A549 (cell line): ENCODE results near the gene ZFP36L1. TPM values are rescaled to one million over a fixed set of nuclear protein-coding genes. Genes with fewer than 3 reads are reported as not detected.
A peak's percentile ranks its signal among the peaks of the same experiment; 100 is the strongest.

Source experiments
- ATAC-seq, 2 experiments: fragments of 200-7000 bp in 1 of 2; fragments of >200 bp in 1 of 2; cut with Nextera tagmentation in 1 of 2; cut with Tn5 transposase in 1 of 2; 3 replicates each; pipeline versions ENCODE4 v1.8.0 to v1.9.1; 2018 to 2020; ENCODE audit warnings: mild to moderate bottlenecking in 1 of 2, moderate library complexity in 1 of 2
- CTCF ChIA-PET: fragments of 300-600 bp; sonication (Branson Sonifier 250); formaldehyde crosslinking; extraction: SDS; loops from one replicate; lab custom pipeline; 2021; ENCODE audit warnings: antibody characterized with exemption, inconsistent platforms; lab: Yijun Ruan, JAX
- POLR2A ChIA-PET: fragments of 350-600 bp; formaldehyde crosslinking; extraction: SDS; loops from one replicate; lab custom pipeline; 2021; ENCODE audit warnings: antibody characterized with exemption, inconsistent platforms; lab: Yijun Ruan, JAX
- DNase-seq, 2 experiments: peaks; one replicate each; pipeline versions ENCODE4 v3.0.0 to v3.0.0-alpha.2; 2011 to 2016; ENCODE audit warnings: low read depth in 1 of 2, low spot score in 1 of 2
- FAIRE-seq: peaks from 2 replicates; lab custom pipeline; 2011; peaks lifted over from hg19 to GRCh38; lab: Jason Lieb, UNC
- H3K27ac ChIP-seq, 2 experiments: fragments of >200 bp; sonication (Bioruptor Twin); formaldehyde crosslinking; 3 replicates each; pipeline ENCODE4 v1.5.1; 2016 to 2017
- H3K4me1 ChIP-seq: fragments of >200 bp; sonication (Bioruptor Twin); formaldehyde crosslinking; 3 replicates; pipeline ENCODE4 v1.6.1; 2016
- H3K4me2 ChIP-seq: fragments of >200 bp; sonication (Bioruptor Twin); formaldehyde crosslinking; 3 replicates; pipeline ENCODE4 v1.6.1; 2016
- H3K4me3 ChIP-seq: fragments of >200 bp; sonication (Bioruptor Twin); formaldehyde crosslinking; 3 replicates; pipeline ENCODE4 v1.5.1; 2016
- H3K9me3 ChIP-seq: fragments of >200 bp; sonication (Bioruptor Twin); formaldehyde crosslinking; 3 replicates; pipeline ENCODE4 v1.6.1; 2016
- BCL3 ChIP-seq: fragments of >200 bp; sonication (Bioruptor Twin); formaldehyde crosslinking; IDR thresholded peaks from 3 replicates; pipeline ENCODE4 v1.6.1; 2016
- CHD4 ChIP-seq: fragments of 200-600 bp; sonication (generic); IDR thresholded peaks from 2 replicates; pipeline ENCODE4 v1.6.1; 2016; ENCODE audit warnings: antibody characterized with exemption, mild to moderate bottlenecking, borderline replicate concordance
- CTCF ChIP-seq: fragments of >200 bp; sonication (Bioruptor Twin); formaldehyde crosslinking; IDR thresholded peaks from 3 replicates; pipeline ENCODE4 v1.5.1; 2016
- EP300 ChIP-seq, 2 experiments: fragments of >200 bp; sonication (Bioruptor Twin); formaldehyde crosslinking; IDR thresholded peaks; 2 replicates in 1 of 2; 3 replicates in 1 of 2; pipeline ENCODE4 v1.6.1; 2016 to 2017
- ESRRA ChIP-seq: fragments of 150-350 bp; IDR thresholded peaks from 2 replicates; pipeline ENCODE4 v1.6.1; 2014; ENCODE audit warnings: mild to moderate bottlenecking, low read length, borderline replicate concordance
- FOSB ChIP-seq: fragments of 250-450 bp; sonication (Bioruptor Pico); IDR thresholded peaks from 2 replicates; pipeline ENCODE4 v1.5.0; 2020; ENCODE audit warnings: mild to moderate bottlenecking, moderate library complexity
- HMGXB4 ChIP-seq: fragments of 250-450 bp; sonication (Bioruptor Pico); IDR thresholded peaks from 2 replicates; pipeline ENCODE4 v1.5.0; 2021; ENCODE audit warnings: mild to moderate bottlenecking, moderate library complexity, borderline replicate concordance
- JUNB ChIP-seq: fragments of >200 bp; sonication (Bioruptor Twin); formaldehyde crosslinking; IDR thresholded peaks from 2 replicates; pipeline ENCODE4 v1.6.1; 2016
- KDM1A ChIP-seq: fragments of 200-600 bp; sonication (generic); IDR thresholded peaks from 2 replicates; pipeline ENCODE4 v1.6.1; 2016; ENCODE audit warnings: low read depth, mild to moderate bottlenecking
- MYC ChIP-seq: IDR thresholded peaks from 2 replicates; pipeline ENCODE4 v1.6.1; 2012; ENCODE audit warnings: mild to moderate bottlenecking, inconsistent platforms, low read length, improper control_type of control experiment, borderline replicate concordance
- POLR2A ChIP-seq: IDR thresholded peaks from 2 replicates; pipeline ENCODE4 v1.6.1; 2012; ENCODE audit warnings: mild to moderate bottlenecking, low read length
- RAD21 ChIP-seq, 2 experiments: fragments of >200 bp in 1 of 2; sonication (Bioruptor Twin) in 1 of 2; formaldehyde crosslinking in 1 of 2; IDR thresholded peaks in 1 of 2; conservative IDR thresholded peaks in 1 of 2; 2 replicates in 1 of 2; 3 replicates in 1 of 2; pipeline ENCODE4 v1.6.1; 2012 to 2018; ENCODE audit warnings: inconsistent platforms in 1 of 2
- RARB ChIP-seq: fragments of 250-450 bp; sonication (Bioruptor Pico); IDR thresholded peaks from 2 replicates; pipeline ENCODE4 v1.8.0; 2021; ENCODE audit warnings: mild to moderate bottlenecking, moderate library complexity
- RNF2 ChIP-seq: fragments of 200-600 bp; sonication (generic); IDR thresholded peaks from 2 replicates; pipeline ENCODE4 v1.6.1; 2016; ENCODE audit warnings: low read depth, mild to moderate bottlenecking, antibody characterized with exemption, moderate library complexity, borderline replicate concordance
- SMC3 ChIP-seq: fragments of >200 bp; sonication (Bioruptor Twin); formaldehyde crosslinking; IDR thresholded peaks from 3 replicates; pipeline ENCODE4 v1.6.1; 2018; ENCODE audit warnings: inconsistent platforms
- SREBF2 ChIP-seq: fragments of 450-650 bp; IDR thresholded peaks from 2 replicates; pipeline ENCODE4 v1.6.1; 2014; ENCODE audit warnings: mild to moderate bottlenecking, moderate library complexity
- TP53 ChIP-seq: fragments of 250-450 bp; sonication (Bioruptor Pico); IDR thresholded peaks from 2 replicates; pipeline ENCODE4 v1.5.0; 2021; ENCODE audit warnings: mild to moderate bottlenecking, moderate library complexity
- ZC3H11A ChIP-seq: fragments of 450-650 bp; IDR thresholded peaks from 2 replicates; pipeline ENCODE4 v1.6.1; 2014; ENCODE audit warnings: antibody characterized with exemption, mild to moderate bottlenecking
- WGBS: methylation state at CpG from one replicate; pipeline ENCODE4 v1.1.6; 2017; ENCODE audit errors: missing lambda C conversion rate; 5-methylcytosine and 5-hydroxymethylcytosine counted together
- polyA plus RNA-seq, 4 experiments: library from polyadenylated mRNA; depleted of rRNA in 3 of 4; stranded (reverse); fragments of >200 nt; fragmentation: RNase III in 1 of 4; extraction: RNeasy Plus Mini Kit Qiagen cat#74134 plus additional on column Dnase treatment in 1 of 4; gene quantifications; 2 replicates in 3 of 4; 3 replicates in 1 of 4; pipeline ENCODE4 v1.2.3, GENCODE V29; 2011 to 2017
- TF ChIP-seq, protein P1 (sequence below): fragments of 200-600 bp; sonication (generic); IDR thresholded peaks from 2 replicates; pipeline ENCODE4 v1.6.1; 2016; ENCODE audit warnings: antibody characterized with exemption, mild to moderate bottlenecking, moderate library complexity
- TF ChIP-seq, protein P2 (sequence below): fragments of 150-350 bp; IDR thresholded peaks from 2 replicates; pipeline ENCODE4 v1.6.1; 2014; ENCODE audit warnings: low read depth, mild to moderate bottlenecking, low read length

ZFP36L1 gene
- polyA plus RNA-seq, 2 of the 4 experiments (the other 2 are of a cell fraction) = 76.4 to 114 TPM

DNA sequence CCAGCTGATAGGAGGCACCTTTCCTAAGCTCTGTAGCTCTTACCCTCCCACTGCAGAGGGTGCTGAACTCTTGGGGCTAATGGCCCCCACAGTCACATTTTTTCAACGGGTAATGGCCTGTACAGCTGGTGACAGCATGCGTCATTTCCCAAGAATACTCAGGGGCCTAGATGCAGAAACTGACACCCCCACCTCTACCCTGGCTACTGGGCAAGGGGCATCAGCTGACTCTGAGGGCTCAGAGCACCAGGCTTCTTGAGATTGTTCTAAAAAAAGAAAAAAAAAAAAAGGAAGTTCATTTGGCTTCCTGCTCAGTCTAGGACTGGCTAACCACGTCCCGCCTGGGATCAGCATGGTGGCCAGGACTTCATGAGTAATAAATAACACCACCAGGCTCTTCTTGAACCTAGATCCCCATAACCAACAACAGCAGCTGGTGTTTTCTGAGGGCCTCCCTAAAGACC, 35.2 kb downstream of the ZFP36L1 start:
- ChIA-PET POLR2A (no interaction called here), CTCF (interaction anchor here (0.7 to 2.1 kb wide), 5 partner anchors 9 to 994 kb away, joined by 3 to 7 read pairs (median 4); no protein-coding TSS in a partner anchor)

DNA sequence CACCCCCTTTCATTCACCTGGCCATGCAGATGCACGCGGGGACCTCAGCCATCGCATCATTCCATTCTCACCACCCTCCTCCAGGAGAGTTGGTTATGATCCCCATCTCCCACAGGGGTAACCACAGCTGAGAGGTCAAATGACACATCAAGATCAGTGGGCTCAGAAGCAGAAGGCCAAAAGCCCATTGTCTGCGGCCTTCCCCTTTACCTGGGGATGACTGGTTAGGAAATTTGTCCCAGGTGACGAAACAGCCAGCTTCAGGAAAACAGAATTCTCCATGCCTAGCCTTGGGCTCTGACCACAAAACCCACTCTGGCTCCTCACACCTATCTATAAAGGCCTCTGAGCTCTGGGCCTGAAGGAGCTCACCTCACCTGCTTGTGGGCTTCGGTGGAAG, 36.1 kb downstream of the ZFP36L1 start:
- Histone ChIP-seq H3K9me3 (no peaks in the 10 kb centered on the region), H3K27ac (peak overlapping the region in 1 of 2 experiments; percentile 18; a peak in 1 of 6 replicates), H3K4me2 (no peak overlapping the region), H3K4me3 (no peak overlapping the region), H3K4me1 (no peaks in the 10 kb centered on the region)
- 98% methylated on average over 6 of the region's 6 CpGs for WGBS
- no peak for DNase-seq
- ChIA-PET CTCF (interaction anchor here (0.8 to 1.0 kb wide), 2 partner anchors 8 to 16 kb away, joined by 3 to 4 read pairs; no protein-coding TSS in a partner anchor), POLR2A (no interaction called here)
- ATAC-seq = no peak
- FAIRE-seq = no peak
- TF ChIP-seq ESRRA (no peak), KDM1A (no peak), RNF2 (no peak), EP300 (IDR thresholded peaks at IDR 0.05) (no peak), CTCF (no peak), RAD21 (conservative IDR thresholded peaks at IDR 0.05 in 1 of 2, IDR thresholded peaks at IDR 0.05 in 1 of 2) (no peak), HMGXB4 (no peak), POLR2A (no peak), TP53 (CRISPR knock-in tag) (no peak), MYC (no peak), BCL3 (no peak), CHD4 (no peak), JUNB (no peak), SMC3 (no peak), RARB (CRISPR knock-in tag) (no peak)
- TF ChIP-seq, protein P1, sequence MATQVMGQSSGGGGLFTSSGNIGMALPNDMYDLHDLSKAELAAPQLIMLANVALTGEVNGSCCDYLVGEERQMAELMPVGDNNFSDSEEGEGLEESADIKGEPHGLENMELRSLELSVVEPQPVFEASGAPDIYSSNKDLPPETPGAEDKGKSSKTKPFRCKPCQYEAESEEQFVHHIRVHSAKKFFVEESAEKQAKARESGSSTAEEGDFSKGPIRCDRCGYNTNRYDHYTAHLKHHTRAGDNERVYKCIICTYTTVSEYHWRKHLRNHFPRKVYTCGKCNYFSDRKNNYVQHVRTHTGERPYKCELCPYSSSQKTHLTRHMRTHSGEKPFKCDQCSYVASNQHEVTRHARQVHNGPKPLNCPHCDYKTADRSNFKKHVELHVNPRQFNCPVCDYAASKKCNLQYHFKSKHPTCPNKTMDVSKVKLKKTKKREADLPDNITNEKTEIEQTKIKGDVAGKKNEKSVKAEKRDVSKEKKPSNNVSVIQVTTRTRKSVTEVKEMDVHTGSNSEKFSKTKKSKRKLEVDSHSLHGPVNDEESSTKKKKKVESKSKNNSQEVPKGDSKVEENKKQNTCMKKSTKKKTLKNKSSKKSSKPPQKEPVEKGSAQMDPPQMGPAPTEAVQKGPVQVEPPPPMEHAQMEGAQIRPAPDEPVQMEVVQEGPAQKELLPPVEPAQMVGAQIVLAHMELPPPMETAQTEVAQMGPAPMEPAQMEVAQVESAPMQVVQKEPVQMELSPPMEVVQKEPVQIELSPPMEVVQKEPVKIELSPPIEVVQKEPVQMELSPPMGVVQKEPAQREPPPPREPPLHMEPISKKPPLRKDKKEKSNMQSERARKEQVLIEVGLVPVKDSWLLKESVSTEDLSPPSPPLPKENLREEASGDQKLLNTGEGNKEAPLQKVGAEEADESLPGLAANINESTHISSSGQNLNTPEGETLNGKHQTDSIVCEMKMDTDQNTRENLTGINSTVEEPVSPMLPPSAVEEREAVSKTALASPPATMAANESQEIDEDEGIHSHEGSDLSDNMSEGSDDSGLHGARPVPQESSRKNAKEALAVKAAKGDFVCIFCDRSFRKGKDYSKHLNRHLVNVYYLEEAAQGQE = no peak

More for the DNA sequence above, 35.2 kb downstream of the ZFP36L1 start:
- TF ChIP-seq FOSB (CRISPR knock-in tag) = no peak
- TF ChIP-seq CTCF = no peak
- no peak for TF ChIP-seq ZC3H11A
- no peak for TF ChIP-seq SMC3
- no peak for TF ChIP-seq RAD21 (conservative IDR thresholded peaks at IDR 0.05 in 1 of 2, IDR thresholded peaks at IDR 0.05 in 1 of 2)
- TF ChIP-seq, protein P2, sequence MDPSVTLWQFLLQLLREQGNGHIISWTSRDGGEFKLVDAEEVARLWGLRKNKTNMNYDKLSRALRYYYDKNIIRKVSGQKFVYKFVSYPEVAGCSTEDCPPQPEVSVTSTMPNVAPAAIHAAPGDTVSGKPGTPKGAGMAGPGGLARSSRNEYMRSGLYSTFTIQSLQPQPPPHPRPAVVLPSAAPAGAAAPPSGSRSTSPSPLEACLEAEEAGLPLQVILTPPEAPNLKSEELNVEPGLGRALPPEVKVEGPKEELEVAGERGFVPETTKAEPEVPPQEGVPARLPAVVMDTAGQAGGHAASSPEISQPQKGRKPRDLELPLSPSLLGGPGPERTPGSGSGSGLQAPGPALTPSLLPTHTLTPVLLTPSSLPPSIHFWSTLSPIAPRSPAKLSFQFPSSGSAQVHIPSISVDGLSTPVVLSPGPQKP = no peak
- no peak for TF ChIP-seq CHD4
- TF ChIP-seq JUNB = no peak
- TF ChIP-seq SREBF2 = no peak
- DNase-seq (no peak), FAIRE-seq (no peak), ATAC-seq (no peak)
- 93% methylated on average over 4 of the region's 4 CpGs for WGBS
- H3K4me3 ChIP-seq = no peak overlapping the region
- 0 out of 6 replicates have a peak overlapping the region, but pooled peaks of 1 of the 2 experiments have one; percentile 3 for H3K27ac ChIP-seq
- H3K9me3 ChIP-seq = no peaks in the 10 kb centered on the region
- H3K4me2 ChIP-seq = no peak overlapping the region
- H3K4me1 ChIP-seq = no peaks in the 10 kb centered on the region; the same call in 2 of the 3 replicates
